Left ventricle myocardium superior (tissue), 1 donor: ENCODE data around the gene PLXNB2. TPM values are rescaled to one million over a fixed set of nuclear protein-coding genes. Genes with fewer than 3 reads are reported as not detected.
"Not testable (repeated sequence)": the region's sequence is repeated elsewhere in the genome, so short reads cannot be mapped to it uniquely, and the experiment has no call there.

Source experiments
- ATAC-seq: fragments of 200-7000 bp; cut with Tn5 transposase; one replicate; pipeline ENCODE4 v1.9.1; 2020; ENCODE audit warnings: mild to moderate bottlenecking, moderate library complexity
- DNase-seq: peaks from one replicate; pipeline ENCODE4 v3.0.0-alpha.2; 2020
- intact Hi-C: fragments of 100-400 bp; cut with micrococcal nuclease; formaldehyde crosslinking; loops from one replicate; pipeline ENCODE4 v1.11.0; 2022
- long read RNA-seq: library from polyadenylated mRNA; unstranded; transcript quantifications from one replicate; pipeline ENCODE4 v2.0.0, GENCODE V29; 2021
- total RNA-seq: library from RNA; stranded (reverse); fragmentation: NEBNext Ultra II Directional; extraction: Animal tissue kit (Norgen Biotek cat#: 25700); gene quantifications from one replicate; pipeline ENCODE4 v1.2.1, GENCODE V29; 2021
- donor health status: DM: no; HTN: yes; CAD: no; lungs with severe emphysema.

The PLXNB2 gene
- total RNA-seq: 81.7 TPM
- long read RNA-seq, partial matches to known transcripts: 80 of 84 reads
- long read RNA-seq, other reads (novel, unspliced or antisense): 4 of 84 reads

GRCh38 chr22:50306753-50307749 is at the start of gene PLXNB2:
PLXNB2 (minus strand) TSS chr22:50307646; CDS start chr22:50290584, 17,062 bp downstream.
- intact Hi-C loops: no loop called here
- peak; percentile 61 for ATAC-seq
- peak; percentile 93 for DNase-seq

- DNase-seq: no peak
- intact Hi-C loops: no loop called here
- ATAC-seq: no peak
Measured at GRCh38 chr22:50357222-50357621, 49.8 kb upstream of the PLXNB2 start.

GRCh38 chr22:50356186-50356585 is 48.7 kb upstream of the PLXNB2 start:
- DNase-seq (no peak), ATAC-seq (no peak)
- intact Hi-C loops: no loop called here

- no peak for DNase-seq
- ATAC-seq: no peak
- intact Hi-C loops: loop anchor here (10.0 kb wide), 1 partner anchor 103 kb away; the partner anchor contains the start of gene TUBGCP6
Measured at GRCh38 chr22:50348058-50348457, 40.6 kb upstream of the PLXNB2 start.

GRCh38 chr22:50347157-50347556 is 39.7 kb upstream of the PLXNB2 start:
- intact Hi-C loops: loop anchor here (10.0 kb wide), 1 partner anchor 102 kb away; the partner anchor contains the start of gene TUBGCP6
- ATAC-seq (no peak), DNase-seq (no peak)

- ATAC-seq (no peak), DNase-seq (no peak)
- intact Hi-C loops: loop anchor here (10.0 kb wide), 1 partner anchor 102 kb away; the partner anchor contains the start of gene TUBGCP6
Measured at GRCh38 chr22:50346470-50346869, 39.0 kb upstream of the PLXNB2 start.

GRCh38 chr22:50343541-50343935 is 36.1 kb upstream of the PLXNB2 start:
- ATAC-seq: no peak
- intact Hi-C loops: loop anchor here (10.0 kb wide), 1 partner anchor 99 kb away; the partner anchor contains the start of gene TUBGCP6

GRCh38 chr22:50342651-50343540 is 35.5 kb upstream of the PLXNB2 start, which contains the start of gene PPP6R2:
PPP6R2 (plus strand) TSS chr22:50343327; CDS start chr22:50393909, 50,582 bp downstream.
- intact Hi-C loops: loop anchor here (10.0 kb wide), 1 partner anchor 98 kb away; the partner anchor contains the start of gene TUBGCP6
- DNase-seq: peak; percentile 93
- peak; percentile 96 for ATAC-seq

More at GRCh38 chr22:50343541-50343935, 36.1 kb upstream of the PLXNB2 start:
- no peak for DNase-seq

GRCh38 chr22:50341977-50342650 is 34.7 kb upstream of the PLXNB2 start:
- ATAC-seq (peak; percentile 86), DNase-seq (peak; percentile 90)
- intact Hi-C loops: loop anchor here (10.0 kb wide), 1 partner anchor 97 kb away; the partner anchor contains the start of gene TUBGCP6

- DNase-seq (no peak), ATAC-seq (no peak)
- intact Hi-C loops: loop anchor here (10.0 kb wide), 1 partner anchor 95 kb away; the partner anchor contains the start of gene TUBGCP6
Measured at GRCh38 chr22:50339945-50340879, 32.8 kb upstream of the PLXNB2 start.

- DNase-seq (no peak), ATAC-seq (no peak)
- intact Hi-C loops: no loop called here
Measured at GRCh38 chr22:50338860-50339462, 31.5 kb upstream of the PLXNB2 start.

GRCh38 chr22:50338042-50338573 is 30.7 kb upstream of the PLXNB2 start:
- DNase-seq: no peak
- ATAC-seq: no peak
- intact Hi-C loops: no loop called here

GRCh38 chr22:50337262-50338041 is 30.0 kb upstream of the PLXNB2 start:
- intact Hi-C loops: no loop called here
- ATAC-seq (no peak), DNase-seq (no peak)

GRCh38 chr22:50334433-50334832 is 27.0 kb upstream of the PLXNB2 start:
- intact Hi-C loops, DNase-seq, ATAC-seq: not testable (repeated sequence)

- ATAC-seq: no peak
- no peak for DNase-seq
Measured at GRCh38 chr22:50329236-50329635, 21.8 kb upstream of the PLXNB2 start.

GRCh38 chr22:50327711-50328019 is 20.2 kb upstream of the PLXNB2 start:
- intact Hi-C loops: loop anchor here (10.0 kb wide), 1 partner anchor 53 kb away; the partner anchor contains the start of gene MAPK11
- DNase-seq (no peak), ATAC-seq (no peak)

More at GRCh38 chr22:50329236-50329635, 21.8 kb upstream of the PLXNB2 start:
- intact Hi-C loops: loop anchor here (10.0 kb wide), 1 partner anchor 54 kb away; the partner anchor contains the start of gene MAPK11
